NCI-H526 (cell line): ENCODE data around the gene ALCAM.

Experiments
- DNase-seq, 2 experiments: peaks; one replicate each; lab custom pipeline; 2025; lab: John Stamatoyannopoulos, UW

The ALCAM gene

DNA sequence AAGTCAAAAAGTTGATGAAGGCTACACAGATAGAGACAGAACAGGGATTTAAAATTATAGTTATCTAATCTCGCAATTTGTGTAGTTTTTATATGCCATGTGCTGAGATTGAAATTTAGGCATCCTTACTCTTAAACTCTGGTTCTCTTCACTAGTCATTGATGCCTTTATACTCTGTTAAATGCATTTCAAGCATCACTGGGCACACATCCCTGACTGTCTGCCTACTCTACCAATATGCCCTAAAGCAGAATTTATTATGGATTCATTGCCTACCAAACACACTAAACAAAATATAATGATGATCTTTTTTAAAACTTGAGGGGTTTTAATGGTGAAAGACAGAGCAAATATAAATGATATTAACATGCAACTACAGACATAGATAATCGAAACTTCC, 10.3 kb upstream of the ALCAM start:
- no peak for DNase-seq

- DNase-seq = no peak
Observed at GRCh38 chr3:105356988-105357387, 9.7 kb upstream of the ALCAM start.

DNA sequence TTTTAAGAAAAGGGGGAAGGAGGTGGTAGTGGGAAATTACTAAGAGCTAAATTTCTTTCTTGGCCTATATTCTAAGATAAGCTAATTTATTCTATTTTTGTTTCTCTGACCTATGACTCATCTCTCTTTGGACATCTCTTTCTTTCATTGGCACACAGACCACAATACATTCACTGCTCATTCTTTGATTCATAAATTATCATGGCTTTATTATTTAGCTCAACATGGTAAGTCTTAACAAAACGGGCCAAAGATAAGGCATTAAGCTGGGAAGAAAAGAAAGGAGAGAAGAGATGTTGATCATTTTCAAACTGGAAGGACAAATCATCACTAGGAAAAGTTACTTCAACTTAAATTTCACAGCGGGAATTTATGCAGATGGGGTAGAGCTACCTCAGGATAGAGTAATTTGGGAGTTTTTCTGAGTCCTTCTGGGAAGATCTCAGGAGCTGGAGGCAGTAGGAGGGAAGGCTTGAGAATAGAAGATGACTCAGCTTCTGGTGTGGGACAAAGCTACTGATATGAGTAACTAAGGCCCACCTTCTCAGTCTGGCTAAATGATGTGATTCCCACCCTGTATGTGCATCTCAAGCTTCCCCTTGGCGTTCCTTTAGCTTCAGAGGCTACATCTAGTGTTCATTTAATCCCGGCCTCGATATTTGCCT, 7.5 kb upstream of the ALCAM start:
- DNase-seq = no peak

GRCh38 chr3:105360003-105360402, 6.7 kb upstream of the ALCAM start:
- no peak for DNase-seq

DNA sequence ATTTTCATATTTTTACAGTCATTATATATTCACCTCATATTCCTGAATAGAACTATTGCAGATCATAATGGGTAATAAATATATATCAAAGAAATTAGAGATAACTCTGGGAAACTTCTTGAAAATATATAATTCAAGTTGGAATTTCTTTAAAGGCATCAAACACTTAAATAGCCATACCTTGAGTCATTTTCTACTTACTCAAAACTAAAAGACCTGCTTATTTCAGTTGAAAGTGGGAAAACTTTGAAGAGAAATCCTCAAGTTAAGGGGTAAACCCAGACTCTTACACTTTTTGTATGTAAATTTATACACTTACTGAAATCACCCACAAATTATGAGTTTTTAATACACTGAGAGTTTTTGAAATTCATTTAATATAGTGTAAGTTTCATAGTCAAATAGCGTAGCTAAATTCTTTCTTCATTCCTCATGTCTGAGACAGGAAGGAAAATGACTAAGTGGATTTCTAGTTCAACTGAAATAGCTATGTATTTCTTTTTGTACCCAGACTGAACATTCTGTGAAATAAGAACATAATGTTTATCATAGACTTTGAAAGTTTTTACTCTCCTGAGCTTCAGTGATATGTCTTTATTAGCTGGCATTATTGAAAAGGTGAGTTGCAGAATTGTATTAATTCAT, 4.6 kb upstream of the ALCAM start:
- no peak for DNase-seq

DNA sequence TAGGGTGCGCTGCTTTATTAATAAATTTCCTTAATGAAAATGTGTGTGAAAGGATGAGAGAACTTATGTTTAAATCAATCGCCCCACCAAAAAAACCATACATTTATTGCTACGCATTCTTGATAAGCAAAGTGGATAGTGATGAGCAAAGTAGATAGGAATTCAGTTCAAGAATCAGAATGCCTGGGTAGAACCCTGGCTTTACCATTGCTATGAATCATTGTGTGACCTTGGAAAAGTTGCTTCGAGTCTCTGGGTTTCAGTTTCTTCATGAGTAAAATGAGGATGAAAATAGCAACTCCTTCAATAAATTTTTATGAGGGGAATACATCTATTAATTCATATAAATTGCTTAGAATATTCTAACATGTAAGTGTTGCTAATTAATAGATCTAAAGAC, 2.6 kb upstream of the ALCAM start:
- DNase-seq = no peak

DNA sequence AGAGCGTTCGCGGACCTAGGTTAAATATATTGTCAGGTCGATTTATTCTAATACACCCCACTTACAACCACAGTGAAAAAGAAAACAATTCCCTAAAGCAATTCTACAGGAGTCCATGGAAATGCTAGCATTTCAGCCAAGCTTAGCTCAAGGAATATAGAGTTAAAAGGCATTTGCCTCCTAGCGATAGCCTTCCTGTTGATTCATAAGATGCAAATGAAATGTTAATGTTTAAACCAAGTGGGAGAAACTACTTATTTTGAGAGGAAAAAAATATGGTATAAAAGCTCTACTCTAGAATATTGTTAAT, 1.7 kb upstream of the ALCAM start:
- peak; percentile 73 to 82 for DNase-seq

DNA sequence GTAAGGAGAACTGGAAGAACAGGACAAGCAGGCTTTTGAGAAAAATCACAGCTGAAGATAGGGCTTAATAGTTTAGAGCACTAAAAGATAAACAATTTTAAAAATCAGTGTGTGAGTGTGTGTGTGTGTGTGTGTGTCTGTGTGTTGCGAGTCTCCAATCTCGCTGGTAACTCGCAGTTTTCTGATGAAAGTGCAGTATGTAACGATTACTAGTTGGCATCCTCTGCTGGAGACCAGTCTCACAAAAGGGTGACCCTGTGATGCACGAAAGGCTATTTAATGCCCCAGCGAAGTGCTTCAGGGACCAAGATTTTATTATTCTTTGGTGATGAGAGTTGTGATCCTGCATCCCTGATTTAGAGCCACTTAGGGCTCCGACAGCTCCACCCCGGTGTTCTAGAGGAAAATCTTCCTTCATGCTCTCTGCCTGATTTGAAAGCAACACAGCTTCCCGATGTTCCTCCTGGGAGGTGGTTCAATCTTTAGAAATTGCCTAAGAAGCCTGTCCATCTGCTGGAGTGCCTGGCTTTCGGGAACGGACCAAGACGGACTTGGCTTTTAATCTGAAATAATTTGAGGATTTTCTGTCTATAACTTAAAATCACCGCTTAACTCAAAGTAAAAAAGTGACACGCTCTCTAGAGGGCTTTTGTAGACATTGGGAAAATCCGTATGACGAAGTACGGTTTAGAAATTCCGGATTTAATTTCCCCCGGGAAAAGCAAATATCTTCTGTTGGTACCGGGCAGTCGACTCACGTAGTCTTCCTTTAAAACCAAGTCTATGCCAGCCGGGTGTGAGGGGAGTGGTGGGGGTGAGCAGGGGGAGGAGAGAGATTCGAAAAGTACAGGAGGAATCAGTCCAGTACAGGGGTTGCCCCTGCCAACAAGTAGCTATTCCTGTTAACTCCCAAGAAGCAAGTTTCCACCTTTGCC, 1.1 kb upstream of the ALCAM start:
- peak; percentile 74 to 82 for DNase-seq

DNA sequence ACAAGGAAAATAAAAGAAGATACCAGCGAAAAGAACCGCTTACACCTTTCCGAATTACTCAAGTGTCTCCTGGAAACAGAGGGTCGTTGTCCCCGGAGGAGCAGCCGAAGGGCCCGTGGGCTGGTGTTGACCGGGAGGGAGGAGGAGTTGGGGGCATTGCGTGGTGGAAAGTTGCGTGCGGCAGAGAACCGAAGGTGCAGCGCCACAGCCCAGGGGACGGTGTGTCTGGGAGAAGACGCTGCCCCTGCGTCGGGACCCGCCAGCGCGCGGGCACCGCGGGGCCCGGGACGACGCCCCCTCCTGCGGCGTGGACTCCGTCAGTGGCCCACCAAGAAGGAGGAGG, 325 bp downstream of the ALCAM start:
- peak; percentile 76 to 78 for DNase-seq

GRCh38 chr3:105367406-105368213, 901 bp downstream of the ALCAM start:
- peak; percentile 56 to 85 for DNase-seq

- DNase-seq = peak; percentile 74 to 84
Observed at GRCh38 chr3:105368566-105369499, 2.1 kb downstream of the ALCAM start.

DNA sequence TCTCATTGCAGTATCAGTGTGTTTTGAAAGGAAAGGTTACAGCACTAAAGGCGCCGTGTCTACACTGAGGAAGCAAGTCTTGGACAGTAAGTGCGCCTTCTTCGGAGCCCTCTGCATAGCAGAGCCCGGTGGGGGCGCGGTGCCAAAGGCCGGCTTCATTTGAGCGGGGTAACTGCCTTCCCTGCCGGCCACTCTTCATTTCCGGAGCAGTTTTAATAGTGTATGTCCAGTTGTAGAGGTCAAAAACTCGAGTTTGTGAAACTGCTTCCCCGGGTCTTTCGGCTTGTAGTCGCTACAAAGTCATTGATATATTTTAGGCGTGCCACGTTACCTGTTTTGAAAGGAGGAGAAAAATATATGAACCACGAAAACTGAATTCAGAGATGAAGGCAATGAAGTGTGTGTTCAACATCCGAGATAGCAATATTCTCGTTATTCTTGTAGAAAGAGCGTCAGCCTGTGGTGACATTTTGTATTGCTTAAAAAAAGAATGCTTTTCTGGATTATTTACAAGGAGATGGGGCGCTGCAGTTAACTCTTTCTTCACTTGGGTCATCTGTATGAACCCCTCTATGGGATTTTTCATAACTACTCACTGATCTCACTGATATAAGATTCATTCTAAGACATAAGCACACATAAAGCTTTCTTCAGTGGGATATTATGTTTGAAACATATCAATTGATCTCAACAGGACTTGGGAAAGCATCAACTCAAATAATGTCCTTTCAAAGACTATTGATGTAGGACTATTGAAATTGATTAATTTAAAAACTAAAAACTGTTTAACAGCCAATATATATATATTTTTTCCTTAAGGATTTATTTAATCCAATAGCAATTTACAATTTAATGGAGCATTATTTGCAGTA, 3.0 kb downstream of the ALCAM start:
- DNase-seq = peak; percentile 70 to 87

DNA sequence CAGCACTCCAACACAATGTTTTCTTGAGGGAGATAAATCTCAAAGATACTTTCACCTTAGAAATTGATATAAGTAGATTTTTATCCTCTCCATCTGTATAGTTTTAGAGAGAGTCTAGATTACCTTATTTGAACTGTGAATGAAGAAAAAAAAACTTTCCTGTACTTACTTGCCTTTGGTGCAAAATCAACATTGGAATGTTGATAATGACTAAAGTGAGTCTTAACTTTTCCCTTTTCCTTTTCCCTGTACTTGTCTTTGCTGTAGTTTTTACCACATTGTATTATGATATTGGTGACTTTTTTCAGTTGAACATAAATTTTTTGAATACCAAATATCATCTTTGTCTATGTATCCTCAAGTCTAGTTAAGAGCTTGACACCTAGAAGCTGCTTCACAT, 6.7 kb downstream of the ALCAM start:
- no peak for DNase-seq

- no peak for DNase-seq
Observed at GRCh38 chr3:105375750-105376511, 9.2 kb downstream of the ALCAM start.

- no peak for DNase-seq
Observed at GRCh38 chr3:105377716-105378115, 11.0 kb downstream of the ALCAM start.

DNA sequence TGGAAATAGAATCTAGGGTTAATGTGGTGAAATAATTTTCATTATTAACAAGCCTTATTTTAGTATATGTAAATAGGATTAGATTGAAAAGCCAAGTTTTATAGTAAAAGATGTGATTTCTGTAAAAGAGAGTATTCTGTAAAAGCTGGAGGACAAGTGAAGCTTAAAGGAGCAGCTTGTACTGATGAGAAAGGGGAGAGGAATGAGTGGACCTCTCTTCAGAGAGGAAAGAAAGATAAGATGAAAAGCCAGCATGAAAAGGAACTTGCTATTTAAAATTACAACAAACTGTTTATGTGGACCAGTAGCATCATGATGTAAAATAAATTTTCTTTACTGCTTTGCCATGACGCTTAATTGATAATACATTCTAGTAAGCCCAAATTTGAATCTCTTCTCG, 18.5 kb downstream of the ALCAM start:
- DNase-seq = no peak

DNA sequence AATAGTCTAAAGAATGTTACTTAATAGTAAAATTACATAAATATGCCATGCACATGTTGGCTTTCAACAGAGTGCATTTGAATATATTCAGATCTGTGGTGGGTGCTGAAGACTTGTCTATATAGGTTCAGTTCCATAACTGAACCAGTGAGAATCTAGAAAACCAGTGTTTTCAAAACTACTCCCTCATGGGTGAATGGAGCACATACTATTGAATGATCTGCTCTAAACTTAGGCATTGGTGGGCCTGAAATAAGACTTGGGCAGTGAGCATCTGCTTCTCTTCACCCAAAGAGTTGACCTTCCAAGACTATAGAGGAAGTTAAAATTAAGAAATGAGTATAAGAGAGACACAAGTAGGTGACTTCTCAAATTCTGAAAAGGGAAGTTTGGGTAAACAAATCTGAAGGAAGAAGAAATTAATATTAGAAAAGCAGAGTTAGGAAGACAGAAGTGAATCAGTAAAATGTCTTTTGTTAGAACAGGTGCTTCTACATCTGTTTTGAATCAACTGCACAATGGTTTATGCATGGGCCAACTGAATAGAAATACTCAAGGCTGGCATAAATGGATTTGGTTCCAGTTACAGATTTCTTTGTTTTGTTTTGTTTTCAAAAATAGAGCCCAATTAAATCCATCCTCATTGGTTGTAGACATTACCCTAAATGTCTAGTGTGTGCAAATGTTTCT, 19.3 kb downstream of the ALCAM start:
- DNase-seq = no peak

DNA sequence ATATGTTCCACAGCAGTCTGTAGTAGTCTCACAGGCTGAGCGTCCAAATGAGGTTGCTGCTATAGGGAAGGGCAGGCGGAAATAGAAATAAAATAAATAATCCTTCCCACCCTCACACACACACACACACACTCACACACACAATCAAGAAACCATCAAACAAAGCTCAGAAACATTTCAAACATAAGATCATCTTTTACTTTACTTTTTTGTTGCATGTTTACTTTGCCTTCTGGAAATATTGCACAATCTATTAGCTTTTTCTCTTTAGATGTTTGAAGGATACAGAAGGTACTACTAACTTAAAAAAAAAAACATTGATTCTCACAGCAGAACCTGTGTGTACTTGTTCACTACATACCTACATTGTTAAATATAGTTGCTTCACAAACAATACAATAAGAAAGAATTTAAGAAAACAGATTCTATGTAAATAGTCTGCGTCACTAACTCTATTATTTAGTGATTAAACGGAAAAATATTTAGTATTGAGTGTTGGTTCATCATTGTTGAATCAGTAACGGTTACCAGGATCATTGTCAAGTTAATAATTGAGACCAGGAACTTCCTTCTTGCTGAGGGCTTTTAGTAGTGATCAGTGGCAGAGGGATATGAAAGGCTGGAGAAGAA, 20.5 kb downstream of the ALCAM start:
- no peak for DNase-seq
